HepG2 (cell line): Measurements from ENCODE around the gene BCL2L2. TPM values are rescaled to one million over a fixed set of nuclear protein-coding genes. Genes with fewer than 3 reads are reported as not detected.
A peak's percentile ranks its signal among the peaks of the same experiment; 100 is the strongest.

Experiments used
- AKAP8 ChIP-seq: sonication (generic); formaldehyde crosslinking; IDR thresholded peaks from 2 replicates; pipeline ENCODE4 v1.5.1; 2020; ENCODE audit warnings: mild to moderate bottlenecking, missing genetic modification reagents
- ARHGAP35 ChIP-seq: sonication (generic); formaldehyde crosslinking; IDR thresholded peaks from 2 replicates; pipeline ENCODE4 v1.9.0; 2022; ENCODE audit warnings: mild to moderate bottlenecking, inconsistent platforms, moderate library complexity, missing genetic modification reagents, borderline replicate concordance
- EED ChIP-seq: sonication (generic); formaldehyde crosslinking; IDR thresholded peaks from 2 replicates; pipeline ENCODE4 v1.5.0; 2020; ENCODE audit warnings: mild to moderate bottlenecking, missing genetic modification reagents
- HIVEP1 ChIP-seq: sonication (generic); formaldehyde crosslinking; IDR thresholded peaks from 2 replicates; pipeline ENCODE4 v1.4.0; 2020; ENCODE audit warnings: mild to moderate bottlenecking, missing genetic modification reagents
- HMG20B ChIP-seq: conservative IDR thresholded peaks from 2 replicates; pipeline ENCODE4 v1.6.1; 2016; ENCODE audit warnings: missing genetic modification reagents, missing compliant biosample characterization
- HOXD1 ChIP-seq: sonication (generic); formaldehyde crosslinking; IDR thresholded peaks from 2 replicates; pipeline ENCODE4 v1.5.0; 2020; ENCODE audit warnings: missing genetic modification reagents
- KDM3A ChIP-seq: IDR thresholded peaks from 2 replicates; pipeline ENCODE4 v1.6.1; 2018; ENCODE audit warnings: low read depth, missing compliant biosample characterization
- MIXL1 ChIP-seq: IDR thresholded peaks from 2 replicates; pipeline ENCODE4 v1.6.1; 2016
- MYNN ChIP-seq: sonication (generic); formaldehyde crosslinking; IDR thresholded peaks from 2 replicates; pipeline ENCODE4 v1.4.0; 2020; ENCODE audit warnings: mild to moderate bottlenecking, low read depth, missing genetic modification reagents
- RERE ChIP-seq: IDR thresholded peaks from 2 replicates; pipeline ENCODE4 v1.6.1; 2016; ENCODE audit warnings: low read depth, missing genetic modification reagents, missing compliant biosample characterization
- SRSF1 ChIP-seq: fragments of 200-400 bp; formaldehyde crosslinking; optimal IDR thresholded peaks from 2 replicates; pipeline ENCODE3; 2017; ENCODE audit warnings: mild to moderate bottlenecking, low read depth, low read length, moderate library complexity
- WIZ ChIP-seq: sonication (generic); formaldehyde crosslinking; IDR thresholded peaks from 2 replicates; pipeline ENCODE4 v1.5.1; 2020; ENCODE audit warnings: mild to moderate bottlenecking, missing genetic modification reagents
- ZBTB37 ChIP-seq: sonication (generic); formaldehyde crosslinking; IDR thresholded peaks from 2 replicates; pipeline ENCODE4 v1.4.0; 2020; ENCODE audit warnings: mild to moderate bottlenecking, missing genetic modification reagents
- ZBTB38 ChIP-seq: sonication (generic); formaldehyde crosslinking; IDR thresholded peaks from 2 replicates; pipeline ENCODE4 v1.5.1; 2020; ENCODE audit warnings: mild to moderate bottlenecking, missing genetic modification reagents
- ZNF10 ChIP-seq: sonication (generic); formaldehyde crosslinking; IDR thresholded peaks from 2 replicates; pipeline ENCODE4 v1.4.0; 2020; ENCODE audit warnings: mild to moderate bottlenecking, low read depth, missing genetic modification reagents, borderline replicate concordance
- ZNF207 ChIP-seq: fragments of 450-650 bp; IDR thresholded peaks from 2 replicates; pipeline ENCODE4 v1.6.1; 2016; ENCODE audit warnings: antibody characterized with exemption, borderline replicate concordance
- ZNF496 ChIP-seq: sonication (generic); formaldehyde crosslinking; IDR thresholded peaks from 2 replicates; pipeline ENCODE4 v1.8.1; 2023; ENCODE audit warnings: mild to moderate bottlenecking, moderate library complexity, missing genetic modification reagents; ENCODE audit not compliant: insufficient replicate concordance
- ZNF556 ChIP-seq: sonication (generic); formaldehyde crosslinking; IDR thresholded peaks from 2 replicates; pipeline ENCODE4 v1.4.0; 2020; ENCODE audit warnings: mild to moderate bottlenecking, missing genetic modification reagents, borderline replicate concordance
- ZNF616 ChIP-seq: sonication (generic); formaldehyde crosslinking; IDR thresholded peaks from 2 replicates; pipeline ENCODE4 v1.5.0; 2020; ENCODE audit warnings: low read depth, mild to moderate bottlenecking, missing genetic modification reagents
- ZNF687 ChIP-seq: sonication (generic); formaldehyde crosslinking; IDR thresholded peaks from 2 replicates; pipeline ENCODE4 v1.5.1; 2020; ENCODE audit warnings: mild to moderate bottlenecking, missing genetic modification reagents, moderate library complexity
- ZNF841 ChIP-seq: sonication (generic); formaldehyde crosslinking; IDR thresholded peaks from 2 replicates; pipeline ENCODE4 v1.8.1; 2023; ENCODE audit warnings: missing genetic modification reagents, borderline replicate concordance
- polyA plus RNA-seq, 8 experiments: library from polyadenylated mRNA; depleted of rRNA in 3 of 8; stranded (reverse) in 7 of 8; unstranded in 1 of 8; fragments of >200 nt; fragmentation: Illumina TruSeq in 4 of 8; extraction: Trizol in 4 of 8; gene quantifications; 2 replicates each; pipeline versions ENCODE4 v1.2.1 to v1.2.3, GENCODE V29; 2011 to 2016; ENCODE audit warnings: low read depth in 4 of 8, missing spikeins in 1 of 8, mixed read lengths in 1 of 8; ENCODE audit not compliant: insufficient read depth in 1 of 8
- total RNA-seq, 5 experiments: library from RNA; depleted of rRNA; stranded (reverse); fragments of >200 nt; fragmentation: Illumina TruSeq; extraction: Trizol; gene quantifications; 2 replicates each; pipeline ENCODE4 v1.2.3, GENCODE V29; 2016; ENCODE audit warnings: low read depth in 1 of 5

BCL2L2 gene
- total and polyA plus RNA-seq, 2 of the 13 experiments (the other 11 are each of a cell fraction or from before 2014, with no cell fraction given), result 28.1 to 49.8 TPM

GRCh38 chr14:23300687-23301223, 5.9 kb upstream of the BCL2L2 start (continued):
- TF ChIP-seq ZNF496 (CRISPR knock-in tag) (no peak), ZNF556 (no peak), EED (no peak), WIZ (CRISPR knock-in tag) (no peak), MIXL1 (CRISPR knock-in tag) (no peak), ZNF10 (no peak), ZNF207 (no peak), HIVEP1 (no peak; the same call in 1 of the 2 replicates), RERE (CRISPR knock-in tag) (no peak), HMG20B (CRISPR knock-in tag) (no peak), AKAP8 (no peak), ARHGAP35 (CRISPR knock-in tag) (0 out of 2 replicates have a peak, but pooled peaks have one; percentile 70), ZBTB37 (no peak), MYNN (no peak), ZNF687 (no peak), KDM3A (CRISPR knock-in tag) (no peak), SRSF1 (no peak), HOXD1 (CRISPR knock-in tag) (no peak), ZNF841 (CRISPR knock-in tag) (no peak), ZNF616 (no peak), ZBTB38 (peak; percentile 99)
